ENCODE results near the gene COL23A1. TPM values are rescaled to one million over a fixed set of nuclear protein-coding genes. Genes with fewer than 3 reads are reported as not detected.
"Not testable (repeated sequence)": the region's sequence is repeated elsewhere in the genome, so short reads cannot be mapped to it uniquely, and the experiment has no call there.

COL23A1 gene
- total and polyA plus RNA-seq, 4 donors, result 0.76 to 4.4 (median 1.3) TPM

GRCh38 chr5:178229861-178230260 lies 360.3 kb downstream of the COL23A1 start:
- Histone ChIP-seq H3K4me1 (ENCODE audit: control insufficient read depth in 5 of 5, insufficient read depth in 5 of 5, low read length in 5 of 5) (peaks cover 0 to 20% (median 13%) of the 10 kb centered on the region in 5 donors), H3K9me3 (ENCODE audit: control insufficient read depth in 4 of 4, insufficient read depth in 3 of 4, low read length in 3 of 4) (peaks cover 0 to 6% (median 0%) of the 10 kb centered on the region in 4 donors), H3K36me3 (ENCODE audit: control insufficient read depth in 4 of 4, insufficient read depth in 4 of 4, low read length in 4 of 4) (peaks cover 8 to 42% (median 31%) of the 10 kb centered on the region in 4 donors), H3K27me3 (ENCODE audit: control insufficient read depth in 3 of 3, insufficient read depth in 3 of 3, low read length in 2 of 3) (no peaks in the 10 kb centered on the region), H3K4me3 (no peak overlapping the region), H3K9ac (ENCODE audit: insufficient read depth in 1 of 2, low read length in 2 of 2) (no peak overlapping the region), H3K27ac (ENCODE audit: low read depth in 1 of 2, low read length in 1 of 2) (no peak overlapping the region)
- TF ChIP-seq CTCF (IDR thresholded peaks at IDR 0.05; ENCODE audit: control extremely low read depth, extremely low read depth), result no peak
- ATAC-seq (ENCODE audit: insufficient read depth, low FRiP score) (no peak), DNase-seq (no peak)
- WGBS, 2 donors, result 90 to 94% methylated on average over 10 of the region's 10 CpGs

- H3K9ac ChIP-seq (ENCODE audit: insufficient read depth in 1 of 2, low read length in 2 of 2); H3K27ac ChIP-seq (ENCODE audit: low read depth in 1 of 2, low read length in 1 of 2); H3K4me3 ChIP-seq; H3K9me3 ChIP-seq (ENCODE audit: control insufficient read depth in 4 of 4, insufficient read depth in 3 of 4, low read length in 3 of 4); DNase-seq; ATAC-seq (ENCODE audit: insufficient read depth, low FRiP score); H3K27me3 ChIP-seq (ENCODE audit: control insufficient read depth in 3 of 3, insufficient read depth in 3 of 3, low read length in 2 of 3): not testable (repeated sequence)
- 95 to 96% methylated on average over 13 of the region's 13 CpGs for WGBS, 2 donors
- Histone ChIP-seq H3K36me3 (ENCODE audit: control insufficient read depth in 4 of 4, insufficient read depth in 4 of 4, low read length in 4 of 4) (peaks cover 8 to 42% (median 31%) of the 10 kb centered on the region in 4 donors), H3K4me1 (ENCODE audit: control insufficient read depth in 5 of 5, insufficient read depth in 5 of 5, low read length in 5 of 5) (peaks cover 0 to 18% (median 14%) of the 10 kb centered on the region in 5 donors)
Measured at GRCh38 chr5:178229111-178229510, 361.1 kb downstream of the COL23A1 start.

DNA sequence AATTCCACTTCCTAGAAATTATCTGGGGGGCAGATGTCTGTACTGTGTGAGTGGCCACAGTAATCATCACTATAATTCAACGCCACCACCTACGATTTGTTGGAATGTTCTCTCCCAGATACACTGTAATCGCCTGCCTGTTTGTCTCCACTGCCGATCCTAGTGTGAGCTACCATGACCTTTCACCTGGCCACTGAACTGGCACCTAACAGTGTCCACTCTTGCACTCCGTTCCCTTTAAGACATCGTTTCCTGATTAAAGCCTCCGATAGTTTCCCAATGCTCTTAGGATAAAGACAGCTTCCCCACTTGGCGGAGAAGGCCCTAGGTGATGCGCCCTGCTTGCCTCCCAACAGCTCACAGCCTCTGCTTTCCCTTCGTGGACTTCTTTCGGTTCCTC lies 361.6 kb downstream of the COL23A1 start:
- no peak for DNase-seq
- Histone ChIP-seq H3K27me3 (ENCODE audit: control insufficient read depth in 3 of 3, insufficient read depth in 3 of 3, low read length in 2 of 3) (no peaks in the 10 kb centered on the region), H3K9me3 (ENCODE audit: control insufficient read depth in 4 of 4, insufficient read depth in 3 of 4, low read length in 3 of 4) (peaks cover 0 to 6% (median 0%) of the 10 kb centered on the region in 4 donors), H3K9ac (ENCODE audit: insufficient read depth in 1 of 2, low read length in 2 of 2) (no peak overlapping the region), H3K36me3 (ENCODE audit: control insufficient read depth in 4 of 4, insufficient read depth in 4 of 4, low read length in 4 of 4) (peaks cover 8 to 42% (median 31%) of the 10 kb centered on the region in 4 donors), H3K27ac (ENCODE audit: low read depth in 1 of 2, low read length in 1 of 2) (no peak overlapping the region), H3K4me1 (ENCODE audit: control insufficient read depth in 5 of 5, insufficient read depth in 5 of 5, low read length in 5 of 5) (peaks cover 0 to 20% (median 17%) of the 10 kb centered on the region in 5 donors), H3K4me3 (no peak overlapping the region)
- WGBS, 2 donors, result 88 to 94% methylated on average over 11 of the region's 11 CpGs
- no peak for TF ChIP-seq CTCF (IDR thresholded peaks at IDR 0.05; ENCODE audit: control extremely low read depth, extremely low read depth)
- ATAC-seq (ENCODE audit: insufficient read depth, low FRiP score), result no peak

DNA sequence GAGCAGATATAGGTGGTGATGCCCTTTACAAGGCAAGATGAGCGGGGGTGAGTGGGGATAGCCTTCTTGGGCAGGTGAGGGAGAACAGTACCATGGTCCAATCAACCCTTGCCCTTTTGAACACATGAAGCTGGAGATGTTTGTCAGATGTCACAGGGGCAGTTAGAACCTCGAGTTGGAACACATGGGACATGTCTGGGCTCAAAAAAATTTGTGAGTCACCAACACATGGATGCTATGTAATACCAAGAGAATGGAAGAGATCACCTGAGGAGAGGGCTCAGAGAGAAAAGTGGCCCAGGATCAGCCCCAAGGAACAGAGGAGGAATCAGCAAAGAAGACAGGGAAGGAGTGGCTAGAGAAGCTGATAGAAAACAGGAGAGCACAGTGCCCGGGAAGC lies 362.3 kb downstream of the COL23A1 start:
- no peak for TF ChIP-seq CTCF (IDR thresholded peaks at IDR 0.05; ENCODE audit: control extremely low read depth, extremely low read depth)
- no peak for DNase-seq
- H3K27ac ChIP-seq (ENCODE audit: low read depth in 1 of 2, low read length in 1 of 2), result no peak overlapping the region
- peaks cover 8 to 42% (median 31%) of the 10 kb centered on the region in 4 donors for H3K36me3 ChIP-seq (ENCODE audit: control insufficient read depth in 4 of 4, insufficient read depth in 4 of 4, low read length in 4 of 4)
- ATAC-seq (ENCODE audit: insufficient read depth, low FRiP score), result no peak
- H3K9ac ChIP-seq (ENCODE audit: insufficient read depth in 1 of 2, low read length in 2 of 2), result no peak overlapping the region
- no peaks in the 10 kb centered on the region for H3K27me3 ChIP-seq (ENCODE audit: control insufficient read depth in 3 of 3, insufficient read depth in 3 of 3, low read length in 2 of 3)
- H3K4me1 ChIP-seq (ENCODE audit: control insufficient read depth in 5 of 5, insufficient read depth in 5 of 5, low read length in 5 of 5), result peaks cover 0 to 25% (median 18%) of the 10 kb centered on the region in 5 donors
- WGBS, 2 donors, result 90 to 94% methylated on average over 3 of the region's 3 CpGs
- no peak overlapping the region for H3K4me3 ChIP-seq
- peaks cover 0 to 6% (median 0%) of the 10 kb centered on the region in 4 donors for H3K9me3 ChIP-seq (ENCODE audit: control insufficient read depth in 4 of 4, insufficient read depth in 3 of 4, low read length in 3 of 4)
